Endometrial microvascular endothelial cells (primary cell): ENCODE results near the gene LGALS7B. TPM values are rescaled to one million over a fixed set of nuclear protein-coding genes. Genes with fewer than 3 reads are reported as not detected.
"Not testable (repeated sequence)": the region's sequence is repeated elsewhere in the genome, so short reads cannot be mapped to it uniquely, and the experiment has no call there.

ENCODE experiments used
- in situ Hi-C: cut with HindIII; loops from 2 replicates; pipeline ENCODE4 v1.10.0; 2017; ENCODE audit warnings: low sequenced_read_pairs, low pct_unique_long_range_greater_than_20kb; ENCODE audit errors: inconsistent ontology term
- total RNA-seq: library from RNA; depleted of rRNA; stranded (reverse); fragments of >200 nt; gene quantifications from one replicate; pipeline ENCODE4 v1.2.3, GENCODE V29; 2015; ENCODE audit errors: inconsistent ontology term

Gene LGALS7B
- not detected for total RNA-seq

DNA sequence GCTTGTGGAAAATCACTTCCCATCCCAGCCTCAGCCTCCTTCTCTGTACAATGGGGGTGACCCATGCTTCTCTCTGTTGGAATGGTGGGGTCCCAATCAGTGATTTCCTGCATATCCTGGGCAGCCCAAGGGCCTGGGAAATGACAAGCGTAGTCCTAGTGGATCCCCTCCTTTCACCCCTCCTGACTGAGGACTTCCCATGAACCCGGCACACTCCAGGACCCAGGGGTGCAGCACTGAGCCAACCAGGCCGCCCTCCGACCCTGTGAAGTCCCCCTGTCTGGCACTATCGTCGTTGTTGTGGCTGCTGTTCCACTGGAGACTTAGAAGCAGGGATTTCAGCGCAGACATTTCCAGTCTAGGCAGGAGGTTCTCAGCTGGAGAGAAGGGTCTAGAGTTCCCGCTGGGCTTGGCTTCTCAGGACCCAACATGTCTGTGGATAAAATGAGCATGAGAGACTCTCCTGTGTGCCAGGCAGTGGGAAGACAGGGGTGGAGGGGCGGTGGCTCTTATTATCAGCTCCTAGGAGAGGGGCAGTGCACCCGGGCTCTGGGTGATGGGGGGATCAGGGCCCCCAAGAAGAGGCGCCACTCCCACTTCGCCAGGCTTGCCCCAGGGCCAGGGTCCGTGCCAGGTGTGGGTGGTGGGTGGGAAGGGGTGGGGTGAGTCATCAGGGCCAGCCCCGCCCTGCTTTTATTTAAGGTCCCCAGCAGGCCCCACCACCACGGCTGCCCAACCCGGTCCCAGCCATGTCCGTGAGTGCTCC, at the start of gene LGALS7B:
TSS of gene LGALS7B (plus strand) at position 723 of the 766 bp plus-strand sequence. CDS start at position 750, 27 bp downstream.
- in situ Hi-C loops: no loop called here

DNA sequence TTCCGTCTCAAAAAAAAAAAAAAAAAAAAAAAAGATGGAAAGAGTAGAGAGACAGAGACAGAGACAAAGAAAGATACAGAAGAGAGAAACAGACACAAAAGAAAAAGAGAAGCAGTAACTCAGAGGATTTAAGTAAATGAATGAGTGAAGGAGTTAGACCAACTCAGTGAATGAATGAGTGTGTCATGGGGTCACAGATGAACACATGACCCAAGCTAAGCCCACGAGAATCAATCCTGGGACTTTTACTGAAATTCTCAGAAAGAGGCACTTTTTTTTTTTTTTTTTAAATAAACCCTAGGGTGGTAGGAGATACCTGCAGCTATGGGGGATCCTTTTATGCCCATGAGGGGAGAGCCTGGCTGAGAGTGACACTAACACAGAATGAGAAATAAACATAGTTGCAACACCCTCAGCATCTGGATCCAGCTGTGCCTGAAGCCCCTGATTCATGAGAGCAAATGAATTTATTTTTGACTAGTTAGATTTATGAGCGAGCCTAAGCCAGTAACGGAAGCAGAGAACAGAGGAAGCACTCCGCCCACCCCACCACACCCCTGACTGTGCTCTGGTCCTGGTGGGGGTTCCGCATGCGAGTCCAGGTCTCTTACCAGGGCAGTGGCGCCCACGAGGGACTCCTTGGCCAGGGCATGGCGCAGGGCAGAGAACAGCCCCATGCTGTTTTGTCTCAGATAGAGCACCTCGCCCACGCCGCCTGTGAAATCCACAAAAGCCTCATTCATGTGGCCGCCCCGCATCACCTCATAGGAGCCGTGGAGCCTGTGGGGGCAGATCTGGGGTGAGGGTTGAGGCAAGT, 49.4 kb upstream of the LGALS7B start:
- in situ Hi-C loops: no loop called here

DNA sequence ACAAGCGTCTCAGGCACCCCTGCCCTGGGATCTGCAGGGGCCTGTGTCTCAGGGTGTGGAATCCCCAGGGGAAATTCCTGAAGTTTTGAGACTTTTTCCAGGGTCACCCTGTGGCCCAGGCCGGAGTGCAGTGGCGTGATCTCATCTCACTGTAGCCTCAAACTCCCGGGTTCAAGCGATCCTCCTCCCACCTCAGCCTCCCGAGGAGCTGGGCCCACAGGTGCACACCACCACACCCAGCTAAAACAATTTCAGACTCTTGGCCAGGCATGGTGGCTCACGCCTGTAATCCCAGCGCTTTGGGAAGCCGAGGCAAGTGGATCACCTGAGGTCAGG, 48.8 kb upstream of the LGALS7B start:
- in situ Hi-C loops: no loop called here

DNA sequence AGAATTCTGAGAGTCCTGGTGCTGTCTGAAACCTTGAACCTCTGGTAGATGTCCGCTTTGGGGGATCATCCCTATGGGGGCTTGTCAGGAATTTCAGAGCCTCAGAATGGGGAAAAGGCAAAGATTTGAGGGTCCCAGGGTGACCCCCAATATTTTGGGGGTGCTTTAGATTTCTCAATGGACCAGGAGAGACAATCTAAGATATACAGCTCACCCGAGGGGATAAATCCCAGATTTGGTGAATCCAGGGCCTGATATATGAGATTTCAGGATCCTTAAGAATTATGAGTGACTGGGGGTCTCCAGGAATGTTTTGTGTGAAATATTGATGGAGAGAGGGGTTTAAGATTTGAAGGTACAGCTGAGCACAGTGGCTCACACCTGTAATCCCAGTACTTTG, 48.1 kb upstream of the LGALS7B start:
- in situ Hi-C loops: no loop called here

DNA sequence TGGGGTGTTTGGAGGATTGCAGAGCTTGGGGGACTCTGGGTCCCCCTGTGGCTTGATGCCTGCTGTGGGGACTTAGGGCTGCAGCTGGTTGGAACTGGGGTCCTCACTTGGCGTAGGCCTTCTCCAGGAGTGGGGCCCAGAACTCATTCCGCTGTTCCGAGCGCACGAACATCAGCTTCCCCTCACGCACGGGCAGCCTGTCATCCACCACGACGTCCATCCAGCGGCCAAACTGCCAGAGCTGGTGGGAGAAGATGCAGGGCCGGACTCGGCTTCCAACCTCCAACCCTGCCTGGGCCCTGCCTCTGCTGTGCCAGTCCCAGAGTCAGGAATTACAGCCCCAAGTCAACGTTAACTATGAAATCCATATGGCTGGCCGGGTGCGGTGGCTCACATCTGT, 47.3 kb upstream of the LGALS7B start:
- in situ Hi-C loops: no loop called here

DNA sequence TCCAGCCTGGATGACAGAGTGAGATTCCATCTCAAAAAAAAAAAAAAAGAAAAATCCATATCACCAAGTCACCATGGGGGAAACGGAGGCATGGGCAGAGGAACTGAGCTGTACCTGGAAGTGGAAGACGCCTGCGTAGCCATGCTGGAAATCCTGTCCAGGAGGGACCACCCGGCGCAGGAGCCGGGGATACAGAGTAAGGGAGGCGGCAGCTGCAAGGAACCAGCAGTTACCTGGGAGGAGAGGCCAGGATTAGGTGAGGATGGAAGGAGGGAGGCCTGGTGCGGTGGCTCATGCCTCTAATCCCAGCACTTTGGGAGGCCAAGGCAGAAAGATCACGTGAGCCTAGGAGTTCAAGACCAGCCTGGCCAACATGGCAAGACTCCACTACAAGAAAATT, 46.7 kb upstream of the LGALS7B start:
- in situ Hi-C loops: no loop called here

DNA sequence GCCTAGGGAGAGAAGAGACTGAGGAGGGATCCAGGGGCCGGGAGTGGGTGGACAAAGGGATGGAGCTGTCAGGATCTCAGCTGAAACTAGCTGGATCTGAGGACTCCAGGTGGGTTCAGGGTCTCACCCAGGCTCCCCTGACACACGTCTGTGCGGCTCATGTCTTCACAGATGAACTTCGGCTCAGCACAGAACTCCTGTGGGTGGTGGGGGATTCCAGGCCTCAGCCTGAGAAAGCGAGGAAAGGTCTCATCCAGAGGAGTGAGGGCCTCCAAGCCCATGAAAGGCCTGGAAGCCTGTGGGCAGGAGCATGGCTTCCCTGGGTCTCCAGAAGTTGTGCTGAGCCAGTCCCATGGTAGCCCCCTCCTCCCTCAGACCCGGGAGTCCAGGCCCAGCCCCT, 46.1 kb upstream of the LGALS7B start:
- in situ Hi-C loops: no loop called here

DNA sequence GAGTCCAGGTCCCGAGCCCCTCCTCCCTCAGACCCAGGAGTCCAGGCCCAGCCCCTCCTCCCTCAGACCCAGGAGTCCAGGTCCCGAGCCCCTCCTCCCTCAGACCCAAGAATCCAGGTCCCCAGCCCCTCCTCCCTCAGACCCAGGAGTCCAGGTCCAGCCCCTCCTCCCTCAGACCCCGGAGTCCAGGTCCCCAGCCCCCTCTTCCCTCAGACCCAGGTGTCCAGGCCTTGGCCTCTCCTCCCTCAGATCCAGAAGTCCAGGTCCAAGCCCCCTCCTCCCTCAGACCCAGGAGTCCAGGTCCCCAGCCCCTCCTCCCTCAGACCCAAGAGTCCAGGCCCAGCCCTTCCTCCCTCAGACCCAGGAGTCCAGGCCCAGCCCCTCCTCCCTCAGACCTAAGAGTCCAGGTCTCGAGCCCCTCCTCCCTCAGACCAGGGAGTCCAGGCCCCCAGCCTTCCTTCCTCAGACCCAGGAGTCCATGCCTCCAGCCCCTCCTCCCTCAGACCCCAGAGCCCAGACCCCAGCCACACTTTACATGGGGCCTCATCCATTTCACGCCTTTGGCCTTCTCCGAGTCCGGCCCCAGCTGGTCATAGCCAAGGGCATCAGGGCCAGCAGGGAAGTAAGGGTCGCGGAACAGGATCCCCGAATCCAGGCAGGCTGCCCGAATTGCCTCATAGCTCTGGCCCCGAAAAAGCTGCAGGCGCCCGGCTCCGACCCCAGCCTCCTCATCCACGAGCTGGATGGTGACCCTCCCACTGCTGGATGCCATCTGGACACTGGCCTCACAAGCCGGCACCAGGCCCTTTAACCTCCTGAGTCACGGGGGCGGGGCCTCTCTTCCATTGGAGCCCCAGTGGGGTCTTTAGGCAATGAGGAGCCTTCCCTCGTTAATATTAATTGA, 45.4 kb upstream of the LGALS7B start:
- in situ Hi-C loops: no loop called here

DNA sequence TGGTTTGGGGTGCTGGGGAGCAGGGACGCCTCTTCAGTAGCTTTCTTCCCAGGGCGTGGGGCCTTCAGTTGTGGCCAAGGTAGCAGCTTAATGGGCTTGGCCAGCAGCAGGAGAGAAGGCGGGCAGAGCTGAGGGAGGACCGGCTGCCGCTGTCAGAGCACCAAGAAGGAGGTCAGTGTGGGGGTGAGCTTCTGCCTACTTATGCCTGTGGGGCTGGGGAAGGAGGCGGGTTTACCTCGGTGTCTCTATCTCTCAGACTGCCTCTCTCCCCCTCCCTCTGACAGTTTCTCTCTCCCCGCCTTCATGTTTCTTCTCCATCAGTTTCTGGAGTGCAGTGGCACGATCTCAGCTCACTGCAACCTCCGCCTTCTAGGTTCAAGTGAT, 44.7 kb upstream of the LGALS7B start, which contains the start of gene CAPN12:
TSS of gene CAPN12 (minus strand) at position 177 of the 384 bp plus-strand sequence. CDS start 309 bp downstream, outside the sequence.
- in situ Hi-C loops: no loop called here

DNA sequence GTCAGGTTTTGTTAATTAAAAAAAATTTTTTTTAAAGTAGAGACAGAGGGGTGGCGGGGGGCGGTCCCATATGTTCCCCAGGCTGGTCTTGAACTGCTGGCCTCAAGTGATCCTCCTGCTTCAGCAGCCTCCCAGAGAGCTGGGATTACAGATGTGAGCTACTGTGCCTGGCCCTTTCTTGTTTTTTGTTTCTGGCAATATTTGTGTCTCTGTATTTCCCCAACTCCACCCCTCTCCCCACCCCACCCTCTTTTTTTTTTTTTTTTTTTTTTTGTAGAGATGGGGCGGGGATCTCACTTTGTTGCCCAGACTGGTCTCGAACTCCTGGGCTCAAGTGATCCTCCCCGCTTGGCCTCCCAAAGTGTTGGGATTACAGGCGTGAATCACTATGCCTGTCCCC, 44.1 kb upstream of the LGALS7B start:
- in situ Hi-C loops: no loop called here

DNA sequence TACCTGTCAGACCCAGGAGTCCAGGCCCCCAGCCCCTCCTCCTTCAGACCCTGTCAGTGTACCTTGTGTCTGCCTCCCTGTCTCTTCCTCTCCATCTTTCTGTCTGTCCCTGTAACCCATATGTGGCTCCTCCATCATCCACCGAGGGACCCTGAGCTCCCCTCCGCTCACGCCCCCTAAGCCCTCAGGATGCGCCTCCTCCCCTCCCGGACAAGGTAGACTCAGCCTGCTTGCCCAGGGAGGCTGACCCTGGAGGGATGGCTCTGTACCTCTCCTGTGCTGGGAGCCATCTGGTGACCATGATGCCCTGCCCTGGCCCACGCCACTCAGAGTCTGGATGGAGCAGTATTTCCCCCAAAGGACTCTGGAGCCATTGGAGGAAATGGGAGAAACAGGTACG, 43.7 kb upstream of the LGALS7B start:
- in situ Hi-C loops: no loop called here

DNA sequence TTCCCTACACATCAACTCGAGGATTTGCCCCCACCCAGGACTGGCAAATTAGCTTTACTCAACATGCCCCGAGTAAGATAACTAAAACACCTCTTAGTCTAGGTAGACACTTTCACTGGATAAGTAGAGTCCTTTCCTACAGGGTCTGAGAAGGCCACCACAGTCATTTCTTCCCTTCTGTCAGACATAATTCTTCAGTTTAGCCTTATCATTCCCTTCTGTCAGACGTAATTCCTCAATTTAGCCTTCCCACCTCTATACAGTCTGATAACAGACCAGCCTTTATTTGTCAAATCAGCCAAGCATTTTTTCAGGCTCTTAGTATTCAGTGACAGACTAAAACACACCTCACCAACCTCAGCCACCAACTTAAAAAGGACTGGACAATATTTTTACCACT, 35.2 kb upstream of the LGALS7B start:
- in situ Hi-C loops: not testable (repeated sequence)

DNA sequence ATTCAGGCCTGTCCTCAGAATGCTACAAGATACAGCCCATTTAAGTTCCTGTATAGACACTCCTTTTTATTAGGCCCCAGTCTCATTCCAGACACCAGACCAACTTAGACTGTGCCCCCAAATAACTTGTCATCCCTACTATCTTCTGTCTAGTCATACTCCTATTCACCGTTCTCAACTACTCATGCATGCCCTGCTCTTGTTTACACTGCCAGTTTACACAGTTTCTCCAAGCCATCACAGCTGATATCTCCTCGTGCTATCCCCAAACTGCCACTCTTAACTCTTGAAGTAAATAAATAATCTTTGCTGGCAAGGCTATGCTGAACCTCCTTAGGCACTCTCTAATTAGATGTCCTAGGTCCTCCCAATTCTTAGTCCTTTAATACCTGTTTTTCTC, 34.8 kb upstream of the LGALS7B start:
- in situ Hi-C loops: not testable (repeated sequence)

DNA sequence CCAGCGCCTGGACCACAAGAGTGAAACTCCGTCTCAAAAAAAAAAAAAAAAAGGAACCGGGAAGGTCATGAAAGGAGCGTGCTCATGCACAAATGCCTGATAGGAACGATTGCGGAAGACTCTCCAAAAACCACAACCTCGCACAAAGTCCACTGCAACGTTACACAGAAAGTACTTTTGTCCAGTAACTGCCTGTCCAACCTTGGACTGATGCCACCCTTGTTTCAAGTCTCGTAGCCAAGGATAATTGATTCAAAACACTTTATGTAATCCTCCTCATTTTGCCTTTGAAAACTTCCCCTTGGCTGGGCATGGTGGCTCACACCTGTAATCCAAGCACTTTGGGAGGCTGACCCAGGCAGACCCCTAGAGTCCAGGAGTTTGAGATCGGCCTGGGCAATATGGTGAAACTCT, 29.4 kb upstream of the LGALS7B start:
- in situ Hi-C loops: no loop called here

DNA sequence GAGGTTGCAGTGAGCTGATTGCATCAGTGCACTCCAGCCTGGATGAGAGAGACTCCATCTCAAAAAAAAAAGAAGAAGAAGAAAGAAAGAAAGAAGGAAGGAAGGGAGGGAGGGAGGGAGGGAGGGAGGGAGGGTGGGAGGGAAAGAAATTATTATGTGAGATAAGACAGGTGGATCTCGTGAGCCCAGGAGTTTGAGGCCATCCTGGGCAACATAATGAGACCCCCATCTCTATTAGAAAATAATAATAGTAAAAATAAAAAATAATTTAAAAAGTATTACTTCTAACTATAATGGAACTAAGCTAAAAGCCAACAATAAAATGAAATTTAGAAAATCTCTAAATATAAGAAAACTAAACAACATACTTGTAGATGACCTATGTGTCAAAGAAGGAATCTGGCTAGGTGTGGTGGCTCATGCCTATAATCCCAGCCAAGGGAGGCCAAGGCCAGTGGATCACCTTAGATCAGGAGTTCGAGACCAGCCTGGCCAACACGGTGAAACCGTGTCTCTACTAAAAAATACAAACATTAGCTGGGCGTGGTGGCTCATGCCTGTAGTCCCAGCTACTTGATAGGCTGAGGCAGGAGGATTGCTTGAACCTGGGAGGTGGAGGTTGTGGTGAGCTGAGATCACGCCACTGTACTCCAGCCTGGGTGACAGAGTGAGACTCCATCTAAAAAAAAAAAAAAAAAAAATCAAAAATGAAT, 28.0 kb upstream of the LGALS7B start:
- in situ Hi-C loops: not testable (repeated sequence)

DNA sequence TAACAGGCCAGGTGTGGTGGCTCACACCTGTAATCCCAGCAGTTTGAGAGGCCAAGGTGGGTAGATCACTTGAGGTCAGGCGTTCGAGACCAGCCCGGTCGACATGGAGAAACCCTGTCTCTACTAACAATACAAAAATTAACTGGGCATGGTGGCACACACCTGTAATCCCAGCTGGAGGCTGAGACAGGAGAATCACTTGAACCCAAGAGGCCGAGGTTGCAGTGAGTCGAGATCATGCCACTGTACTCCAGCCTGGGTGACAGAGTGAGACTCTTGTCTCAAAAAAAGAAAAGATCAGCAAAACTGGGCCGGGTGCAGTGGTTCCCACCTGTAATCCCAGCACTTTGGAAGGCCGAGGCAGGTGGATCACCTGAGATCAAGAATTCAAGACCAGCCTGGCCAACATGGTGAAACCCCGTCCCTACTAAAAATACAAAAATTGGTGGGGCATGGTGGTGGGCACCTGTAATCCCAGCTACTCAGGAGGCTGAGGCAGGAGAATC, 27.1 kb upstream of the LGALS7B start:
- in situ Hi-C loops: not testable (repeated sequence)

DNA sequence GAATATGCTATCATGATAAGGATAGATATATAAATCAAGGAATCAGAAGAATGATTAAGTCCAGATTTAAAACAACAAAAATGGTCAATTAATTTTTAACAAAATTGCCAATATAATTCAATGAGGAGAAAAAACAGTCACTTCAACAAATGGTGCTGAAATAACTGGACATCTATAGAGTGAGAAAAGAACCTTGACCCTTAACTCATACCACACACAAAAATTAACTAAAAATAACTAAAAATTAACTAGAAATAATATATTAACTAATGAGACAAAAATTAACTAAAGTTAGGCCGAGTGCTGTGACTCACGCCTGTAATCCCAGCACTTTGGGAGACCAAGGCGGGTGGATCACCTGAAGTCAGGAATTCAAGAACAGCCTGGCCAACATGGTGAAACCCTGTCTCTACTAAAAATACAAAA, 25.2 kb upstream of the LGALS7B start:
- in situ Hi-C loops: no loop called here

DNA sequence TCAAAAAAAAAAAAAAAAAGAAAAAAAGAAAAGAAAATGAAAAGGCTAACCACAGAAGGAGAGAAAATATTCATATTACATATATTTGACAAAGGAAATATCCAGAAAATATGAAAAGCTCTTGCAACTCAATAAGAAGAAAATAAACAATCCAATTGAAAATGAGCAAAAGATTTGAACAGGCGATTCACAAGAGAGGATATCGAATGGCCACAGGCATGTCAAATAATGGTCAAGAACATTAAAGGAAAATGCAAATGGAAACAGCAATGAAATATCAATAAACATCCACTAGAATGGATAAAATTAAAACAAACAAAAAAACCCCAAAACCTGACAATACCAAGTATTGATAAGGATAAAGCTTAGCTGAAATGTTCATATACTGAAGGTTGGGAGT, 23.8 kb upstream of the LGALS7B start:
- in situ Hi-C loops: no loop called here
